Measurements from ENCODE around the gene PDE8A. TPM values are rescaled to one million over a fixed set of nuclear protein-coding genes. Genes with fewer than 3 reads are reported as not detected.
"Not testable (repeated sequence)": the region's sequence is repeated elsewhere in the genome, so short reads cannot be mapped to it uniquely, and the experiment has no call there.

Gene PDE8A
- total and polyA plus RNA-seq, 5 experiments from 2014 or later, result 0.90 to 32.3 (median 3.0) TPM

DNA sequence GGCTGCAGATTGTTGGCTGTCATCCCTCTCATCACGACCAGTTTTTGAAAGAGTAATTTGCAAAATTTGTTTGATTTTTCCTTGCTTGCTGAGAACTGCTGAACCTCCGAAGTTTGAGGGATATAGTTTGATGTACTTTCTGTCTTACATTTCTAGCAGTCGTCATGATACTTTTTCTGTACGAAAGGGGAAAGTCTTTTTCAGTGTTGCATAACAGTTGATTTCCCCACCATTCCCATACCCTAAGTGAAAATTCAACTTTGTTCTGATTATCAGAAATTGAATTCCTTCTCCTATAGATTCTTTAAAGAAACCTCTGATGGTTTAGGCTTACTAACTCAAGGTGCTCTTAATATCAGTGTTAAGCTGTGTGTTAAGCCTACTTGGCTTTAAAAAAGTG lies 1.6 kb downstream of the PDE8A start:
- Mint-ChIP-seq H3K36me3 (no peaks in the 10 kb centered on the region), H3K27ac (peak overlapping the region in 8 of 10 donors; percentile 88 to 97 (median 95)), H3K9me3 (peaks cover 0 to 2% (median 0%) of the 10 kb centered on the region in 9 donors), H3K4me1 (peaks cover 15 to 58% (median 45%) of the 10 kb centered on the region in 4 donors), H3K4me3 (peak overlapping the region; percentile 89 to 97 (median 94)), H3K27me3 (no peaks in the 10 kb centered on the region)
- ATAC-seq, result no peak
- DNase-seq, result no peak
- POLR2A ChIA-PET, result interaction anchor here (1.5 kb wide), 1 partner anchor 62 kb away, joined by 4 read pairs; no protein-coding TSS in a partner anchor

DNA sequence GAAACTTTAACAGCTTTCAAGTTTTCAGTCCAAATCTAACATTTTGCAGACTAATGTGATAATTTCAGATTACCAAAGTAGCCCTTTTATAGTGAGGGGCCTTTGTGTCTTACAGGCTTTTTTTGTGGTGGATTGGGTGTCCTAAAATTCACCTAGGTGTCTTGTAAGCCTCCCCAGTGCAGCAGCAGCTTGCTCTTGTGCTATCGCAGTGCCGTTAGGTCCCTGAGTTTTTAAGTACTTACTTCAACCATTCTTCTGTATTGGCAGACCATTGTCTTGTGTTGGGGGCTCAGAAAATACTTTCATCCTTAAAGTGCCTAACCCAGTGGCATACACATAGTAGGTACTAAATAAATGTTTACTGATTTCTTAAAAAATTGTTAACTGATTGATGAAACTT lies 2.1 kb downstream of the PDE8A start:
- Mint-ChIP-seq H3K9me3 (peaks cover 0 to 2% (median 0%) of the 10 kb centered on the region in 9 donors), H3K4me1 (peaks cover 17 to 63% (median 50%) of the 10 kb centered on the region in 4 donors), H3K36me3 (no peaks in the 10 kb centered on the region), H3K27ac (peak overlapping the region in 7 of 10 donors; percentile 28 to 97 (median 92)), H3K4me3 (peak overlapping the region in 8 of 10 donors; percentile 21 to 97 (median 94)), H3K27me3 (no peaks in the 10 kb centered on the region)
- no peak for DNase-seq
- POLR2A ChIA-PET, result interaction anchor here (1.5 kb wide), 1 partner anchor 61 kb away, joined by 4 read pairs; no protein-coding TSS in a partner anchor
- ATAC-seq, result no peak

DNA sequence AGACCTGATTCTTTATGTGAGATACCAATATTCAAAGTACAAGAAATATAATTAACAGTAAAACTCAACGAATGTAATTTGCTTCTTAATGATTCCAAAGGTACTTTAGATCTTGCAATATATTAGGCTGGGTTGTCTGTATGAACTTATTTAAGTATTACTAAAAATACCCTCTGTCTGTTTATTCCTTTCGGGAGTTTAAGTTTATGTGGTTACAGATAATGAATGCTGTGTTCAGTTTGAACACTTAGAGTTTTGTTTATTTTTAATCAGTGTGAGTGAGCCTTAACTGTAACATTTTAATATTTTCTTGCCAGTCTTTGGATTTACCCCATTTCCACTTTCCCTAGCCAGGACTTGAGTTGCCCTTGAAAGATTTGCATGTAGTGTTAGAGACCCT lies 3.5 kb downstream of the PDE8A start:
- POLR2A ChIA-PET, result no interaction called here
- peaks cover 21 to 69% (median 49%) of the 10 kb centered on the region in 4 donors for H3K4me1 Mint-ChIP-seq
- no peak for DNase-seq
- H3K27ac Mint-ChIP-seq, result peak overlapping the region in 8 of 10 donors; percentile 2 to 88 (median 50)
- peaks cover 0 to 2% (median 0%) of the 10 kb centered on the region in 9 donors for H3K9me3 Mint-ChIP-seq
- ATAC-seq, result no peak
- no peaks in the 10 kb centered on the region for H3K36me3 Mint-ChIP-seq
- H3K27me3 Mint-ChIP-seq, result no peaks in the 10 kb centered on the region
- H3K4me3 Mint-ChIP-seq, result peak overlapping the region in 2 of 10 donors; percentile 7 to 15

DNA sequence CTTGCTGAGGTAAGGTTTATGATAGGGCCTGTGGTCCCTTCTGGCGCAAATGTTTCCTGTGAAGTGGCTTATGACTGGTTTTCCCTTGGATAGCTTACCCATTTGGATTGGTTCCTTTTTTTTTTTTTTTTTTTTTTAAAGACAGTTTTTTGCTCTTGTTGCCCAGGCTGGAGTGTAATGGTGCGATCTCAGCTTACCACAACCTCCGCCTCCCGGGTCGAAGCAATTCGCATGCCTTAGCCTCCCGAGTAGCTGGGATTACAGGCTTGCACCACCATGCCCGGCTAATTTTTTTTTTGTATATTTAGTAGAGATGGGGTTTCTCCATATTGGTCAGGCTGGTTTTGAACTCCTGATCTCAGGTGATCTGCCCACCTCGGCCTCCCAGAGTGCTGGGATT lies 5.7 kb downstream of the PDE8A start:
- H3K9me3 Mint-ChIP-seq, DNase-seq, H3K27me3 Mint-ChIP-seq, ATAC-seq, H3K36me3 Mint-ChIP-seq: not testable (repeated sequence)
- Mint-ChIP-seq H3K27ac (peak overlapping the region in 6 of 10 donors; percentile 30 to 87 (median 57)), H3K4me3 (peak overlapping the region in 1 of 10 donors; percentile 23), H3K4me1 (peaks cover 27 to 87% (median 62%) of the 10 kb centered on the region in 4 donors)
- POLR2A ChIA-PET, result interaction anchor here (0.6 to 0.7 kb wide), 4 partner anchors 18 to 490 kb away, joined by 3 to 7 read pairs (median 4); no protein-coding TSS in a partner anchor

DNA sequence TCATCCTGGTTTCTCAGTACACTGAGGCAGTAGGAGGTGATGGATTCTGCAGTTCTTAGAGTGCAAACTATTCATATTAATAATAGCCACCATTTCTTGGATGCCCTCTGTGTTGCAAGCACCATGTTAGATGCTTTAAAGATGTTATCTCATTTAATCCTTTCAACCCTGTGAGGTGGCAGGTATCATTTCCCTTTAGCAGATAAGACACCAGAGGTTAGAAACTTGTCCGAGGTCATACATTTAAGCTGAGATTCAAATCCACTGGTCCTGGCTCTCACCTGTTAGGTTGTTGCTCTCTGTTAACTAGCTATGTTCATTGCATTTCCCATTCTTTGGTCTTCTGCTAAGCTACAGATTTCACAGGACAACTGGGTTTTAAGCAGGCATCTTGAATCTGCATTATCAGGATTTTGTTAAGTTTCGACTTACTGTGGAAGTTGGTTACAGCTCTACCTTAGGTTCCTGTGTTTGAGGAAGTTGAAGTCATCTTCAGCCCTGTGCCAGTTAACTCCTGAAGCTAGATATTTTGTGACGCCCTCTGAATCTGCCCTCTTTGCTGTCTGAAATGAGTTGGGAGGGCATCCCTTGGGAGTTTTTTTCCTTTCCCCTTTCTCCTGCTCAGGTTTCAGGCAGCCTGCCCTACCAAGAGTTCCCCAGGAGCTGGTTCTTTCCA lies 6.4 kb downstream of the PDE8A start:
- H3K4me3 Mint-ChIP-seq, result peak overlapping the region in 8 of 10 donors; percentile 2 to 75 (median 54)
- no peaks in the 10 kb centered on the region for H3K9me3 Mint-ChIP-seq
- H3K4me1 Mint-ChIP-seq, result peaks cover 31 to 85% (median 60%) of the 10 kb centered on the region in 4 donors
- DNase-seq (no peak), ATAC-seq (peak; percentile 60 to 69)
- H3K27me3 Mint-ChIP-seq, result no peaks in the 10 kb centered on the region
- H3K36me3 Mint-ChIP-seq, result no peaks in the 10 kb centered on the region
- POLR2A ChIA-PET, result interaction anchor here (0.6 to 1.9 kb wide), 3 partner anchors 8 to 805 kb away, joined by 3 to 9 read pairs (median 6); no protein-coding TSS in a partner anchor
- peak overlapping the region; percentile 28 to 96 (median 80) for H3K27ac Mint-ChIP-seq

DNA sequence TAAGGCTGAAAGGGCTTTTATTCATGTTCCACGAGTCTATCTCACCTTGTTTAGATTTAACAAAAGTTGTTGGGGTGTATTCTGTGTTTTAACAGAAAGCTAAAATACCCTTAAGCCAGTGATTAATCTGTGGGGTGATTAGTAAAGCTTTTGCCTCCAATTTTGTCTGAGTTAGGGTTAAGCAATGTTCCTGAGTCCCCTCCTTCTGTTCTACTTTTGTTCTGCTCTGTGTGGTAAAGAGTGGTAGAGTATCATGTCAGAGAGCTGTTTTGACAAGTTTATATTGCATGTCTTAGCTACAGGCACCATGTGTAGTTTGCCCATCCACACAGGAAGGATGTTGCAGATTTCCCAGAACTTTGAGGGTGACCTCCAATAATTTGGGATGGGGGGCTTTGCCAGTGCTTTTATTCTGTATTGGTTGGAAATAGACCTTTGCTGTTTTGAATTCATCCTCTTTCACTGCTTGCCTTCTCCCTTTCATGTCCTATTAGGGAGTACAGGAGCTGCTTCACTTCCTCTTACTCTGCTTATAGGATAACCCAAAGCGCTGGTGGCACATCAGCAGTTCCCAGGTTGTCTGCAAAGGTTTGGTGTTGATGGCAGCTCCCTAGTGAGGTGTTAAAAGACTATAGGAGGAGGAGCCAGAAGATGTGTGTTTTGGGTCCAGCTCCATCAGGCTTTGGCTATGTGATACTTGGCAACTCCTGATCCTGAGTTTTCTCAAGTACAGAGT lies 7.4 kb downstream of the PDE8A start:
- Mint-ChIP-seq H3K36me3 (no peaks in the 10 kb centered on the region), H3K9me3 (no peaks in the 10 kb centered on the region), H3K4me3 (peak overlapping the region in 4 of 10 donors; percentile 50 to 75 (median 64)), H3K4me1 (peaks cover 33 to 78% (median 52%) of the 10 kb centered on the region in 4 donors), H3K27ac (peak overlapping the region in 8 of 10 donors; percentile 27 to 96 (median 62)), H3K27me3 (no peaks in the 10 kb centered on the region)
- DNase-seq, result no peak
- no peak for ATAC-seq
- POLR2A ChIA-PET, result interaction anchor here (1.7 to 1.9 kb wide), 2 partner anchors 9 to 15 kb away, joined by 7 to 9 read pairs; no protein-coding TSS in a partner anchor

DNA sequence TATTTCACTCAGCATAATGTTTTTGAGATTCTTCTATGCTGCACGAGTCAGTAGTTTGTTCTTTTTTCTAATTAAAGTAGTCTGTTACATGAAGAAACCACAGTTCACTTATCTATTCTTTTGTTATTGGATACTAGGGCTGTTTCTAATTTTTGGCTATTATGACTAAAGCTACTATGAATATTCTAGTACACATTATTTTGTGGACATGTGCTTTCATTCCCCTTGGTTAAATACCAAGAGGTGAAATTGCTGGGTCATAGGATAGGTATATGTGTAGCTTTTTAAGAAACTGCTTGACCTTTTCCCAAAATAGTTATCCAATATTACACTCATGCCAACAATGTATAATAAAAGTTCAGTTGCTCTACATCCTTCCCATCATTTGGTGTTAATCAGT lies 8.9 kb downstream of the PDE8A start:
- Mint-ChIP-seq H3K4me3 (no peak overlapping the region), H3K27ac (peak overlapping the region in 3 of 10 donors; percentile 9 to 39 (median 14)), H3K36me3 (peaks cover 0 to 2% (median under 1%) of the 10 kb centered on the region in 3 donors), H3K27me3 (no peaks in the 10 kb centered on the region), H3K9me3 (no peaks in the 10 kb centered on the region), H3K4me1 (peaks cover 31 to 69% (median 43%) of the 10 kb centered on the region in 4 donors)
- ATAC-seq (no peak), DNase-seq (no peak)
- POLR2A ChIA-PET, result interaction anchor here (1.5 to 1.7 kb wide), 2 partner anchors 10 kb away, joined by 4 to 7 read pairs; no protein-coding TSS in a partner anchor

DNA sequence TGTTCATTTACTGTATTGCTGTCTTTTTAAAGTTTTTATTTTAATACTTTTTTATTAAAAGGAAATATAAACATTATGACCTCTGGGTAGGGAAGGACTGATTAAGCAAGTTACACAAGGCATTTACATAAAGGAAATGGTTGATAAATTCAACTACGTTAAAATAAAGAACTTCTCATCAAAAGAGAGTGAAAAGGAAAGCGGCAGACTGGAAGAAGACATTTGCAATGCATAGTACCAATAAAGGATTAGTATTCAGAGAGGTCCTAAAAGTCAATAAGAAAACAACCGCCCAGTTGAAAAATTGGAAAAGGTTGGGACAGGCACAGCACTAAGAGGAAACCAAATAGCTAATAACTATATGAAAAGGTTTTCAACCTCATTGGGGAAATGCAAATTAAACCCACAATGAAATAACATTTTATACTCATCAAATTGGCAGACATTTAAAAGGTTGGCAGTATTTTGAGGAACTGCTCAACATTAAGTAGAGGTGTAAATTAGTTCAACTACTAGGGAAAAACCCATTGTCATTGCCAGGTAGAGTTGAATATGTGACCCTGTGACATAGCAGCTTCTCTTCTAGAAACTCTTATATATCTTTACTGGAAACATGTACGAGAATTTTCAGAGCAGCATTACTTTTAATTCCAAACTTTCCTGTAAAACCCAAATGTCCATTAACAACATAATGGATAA lies 9.5 kb downstream of the PDE8A start:
- H3K27ac Mint-ChIP-seq, result peak overlapping the region in 4 of 10 donors; percentile 9 to 31 (median 14)
- no peak for DNase-seq
- H3K4me1 Mint-ChIP-seq, result peaks cover 29 to 65% (median 40%) of the 10 kb centered on the region in 4 donors
- no peak for ATAC-seq
- no peaks in the 10 kb centered on the region for H3K27me3 Mint-ChIP-seq
- peaks cover 0 to 2% (median 1%) of the 10 kb centered on the region in 3 donors for H3K36me3 Mint-ChIP-seq
- peak overlapping the region in 1 of 10 donors; percentile 41 for H3K4me3 Mint-ChIP-seq
- POLR2A ChIA-PET, result interaction anchor here (1.5 kb wide), 1 partner anchor 10 kb away, joined by 4 read pairs; no protein-coding TSS in a partner anchor
- H3K9me3 Mint-ChIP-seq, result no peaks in the 10 kb centered on the region

DNA sequence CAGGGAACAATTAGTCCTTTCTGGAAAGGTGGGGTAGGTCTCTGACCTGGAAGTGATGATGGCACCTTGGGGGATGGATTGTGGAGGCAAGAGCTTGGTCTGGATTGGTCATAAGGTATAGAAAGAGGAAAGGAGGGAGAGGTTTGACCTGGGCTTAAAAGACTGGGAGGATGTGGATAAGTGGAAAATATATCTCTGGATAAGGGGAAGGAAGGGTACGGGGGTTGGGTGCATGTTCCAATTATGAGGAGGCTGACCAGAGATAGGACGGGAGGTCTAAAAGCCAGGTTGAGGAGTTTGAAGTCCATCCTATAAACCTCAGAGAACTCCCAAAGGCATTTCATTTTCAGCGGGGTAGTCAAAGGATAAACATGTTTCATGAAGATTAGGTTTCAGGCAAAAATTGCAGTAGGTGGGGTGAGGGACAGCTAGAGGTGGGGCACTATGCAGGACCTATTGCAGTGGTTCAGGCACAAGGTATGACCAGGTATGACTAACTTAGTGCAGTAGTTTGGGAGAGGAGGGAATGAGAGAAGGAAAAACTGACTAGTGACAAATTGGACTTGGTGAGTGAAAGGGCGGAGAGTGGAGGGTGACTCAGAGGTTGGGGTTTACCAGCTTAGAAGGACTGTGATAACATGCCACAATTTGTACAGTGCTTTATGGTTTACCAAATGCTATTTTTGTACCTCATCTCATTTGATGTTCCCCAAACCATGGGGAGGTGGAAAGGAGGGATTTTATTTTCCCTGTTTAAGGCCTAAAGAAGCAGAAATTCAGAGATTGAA lies 10.7 kb downstream of the PDE8A start:
- peaks cover 24 to 55% (median 37%) of the 10 kb centered on the region in 4 donors for H3K4me1 Mint-ChIP-seq
- peak overlapping the region in 3 of 10 donors; percentile 27 to 55 (median 28) for H3K27ac Mint-ChIP-seq

DNA sequence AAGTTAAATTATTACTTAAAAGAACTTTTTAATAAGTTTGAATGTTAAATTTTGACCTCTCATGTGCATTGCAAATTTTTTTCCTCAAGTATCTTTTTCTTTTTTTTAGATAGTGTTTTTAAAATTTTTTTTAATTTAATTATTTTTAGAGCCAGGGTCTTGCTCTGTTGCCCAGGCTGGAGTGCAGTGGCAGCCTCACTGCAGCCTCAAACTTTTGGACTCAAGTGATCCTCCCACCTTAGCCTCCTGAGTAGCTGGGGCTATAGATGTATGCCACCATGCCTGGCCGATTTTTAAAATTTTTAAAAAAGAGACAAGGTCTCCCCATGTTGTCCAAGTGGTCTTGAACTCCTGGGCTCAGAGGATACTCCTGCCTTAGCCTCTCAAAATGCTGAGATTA lies 14.4 kb downstream of the PDE8A start:
- Mint-ChIP-seq H3K4me1 (peaks cover 23 to 41% (median 29%) of the 10 kb centered on the region in 4 donors), H3K27ac (no peak overlapping the region), H3K9me3 (no peaks in the 10 kb centered on the region), H3K27me3 (no peaks in the 10 kb centered on the region), H3K36me3 (peaks cover 0 to 2% (median 1%) of the 10 kb centered on the region in 3 donors), H3K4me3 (no peak overlapping the region)
- ATAC-seq, result no peak
- no peak for DNase-seq
- POLR2A ChIA-PET, result no interaction called here

More for the DNA sequence above, 10.7 kb downstream of the PDE8A start:
- H3K9me3 Mint-ChIP-seq, result no peaks in the 10 kb centered on the region
- H3K4me3 Mint-ChIP-seq, result peak overlapping the region in 1 of 10 donors; percentile 12
- DNase-seq (no peak), ATAC-seq (peak in 1 of 2 donors; percentile 42)
- POLR2A ChIA-PET, result no interaction called here
- H3K27me3 Mint-ChIP-seq, result no peaks in the 10 kb centered on the region
- peaks cover 0 to 2% (median 1%) of the 10 kb centered on the region in 3 donors for H3K36me3 Mint-ChIP-seq

DNA sequence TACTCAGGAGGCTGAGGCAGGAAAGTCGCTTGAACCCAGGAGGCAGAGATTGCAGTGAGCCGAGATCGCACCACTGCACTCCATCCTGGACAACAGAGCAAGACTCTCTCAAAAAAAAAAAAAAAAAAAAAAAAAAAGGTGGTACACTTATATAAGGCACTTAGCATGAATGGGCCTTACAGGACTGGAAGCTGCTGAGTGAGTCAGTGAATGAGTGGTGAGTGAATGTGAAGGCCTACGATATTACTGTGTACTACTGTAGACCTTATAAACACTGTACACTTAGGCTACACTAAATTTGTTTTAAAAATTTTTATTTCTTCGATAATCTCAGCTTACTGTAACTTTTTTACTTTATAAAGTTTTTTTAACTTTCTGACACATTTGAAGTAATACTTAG lies 15.1 kb downstream of the PDE8A start:
- H3K36me3 Mint-ChIP-seq, POLR2A ChIA-PET, H3K9me3 Mint-ChIP-seq, H3K27ac Mint-ChIP-seq, H3K27me3 Mint-ChIP-seq, DNase-seq, ATAC-seq, H3K4me3 Mint-ChIP-seq: not testable (repeated sequence)
- peaks cover 25 to 41% (median 30%) of the 10 kb centered on the region in 4 donors for H3K4me1 Mint-ChIP-seq

Data from naive thymus-derived CD8-positive, alpha-beta T cell (primary cell).